ENCODE data around the gene NCOA7. TPM values are rescaled to one million over a fixed set of nuclear protein-coding genes. Genes with fewer than 3 reads are reported as not detected.
"Not testable (repeated sequence)": the region's sequence is repeated elsewhere in the genome, so short reads cannot be mapped to it uniquely, and the experiment has no call there.

Gene NCOA7
- total RNA-seq, 2 experiments from 2014 or later, result 58.1 to 58.5 TPM

DNA sequence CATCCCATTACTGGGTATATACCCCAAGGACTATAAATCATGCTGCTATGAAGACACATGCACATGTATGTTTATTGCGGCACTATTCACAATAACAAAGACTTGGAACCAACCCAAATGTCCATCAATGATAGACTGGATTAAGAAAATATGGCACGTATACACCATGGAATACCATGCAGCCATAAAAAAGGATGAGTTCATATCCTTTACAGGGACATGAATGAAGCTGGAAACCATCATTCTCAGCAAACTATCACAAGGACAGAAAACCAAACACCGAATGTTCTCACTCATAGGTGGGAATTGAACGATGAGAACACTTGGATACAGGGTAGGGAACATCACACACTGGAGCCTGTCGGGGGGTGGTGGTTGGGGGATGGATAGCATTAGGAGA is 57.5 kb downstream of the NCOA7 start:
- CTCF ChIA-PET, POLR2A ChIA-PET: not testable (repeated sequence)

- POLR2A ChIA-PET, result no interaction called here
- CTCF ChIA-PET, result no interaction called here
Measured at GRCh38 chr6:125850361-125850760, 59.6 kb downstream of the NCOA7 start.

DNA sequence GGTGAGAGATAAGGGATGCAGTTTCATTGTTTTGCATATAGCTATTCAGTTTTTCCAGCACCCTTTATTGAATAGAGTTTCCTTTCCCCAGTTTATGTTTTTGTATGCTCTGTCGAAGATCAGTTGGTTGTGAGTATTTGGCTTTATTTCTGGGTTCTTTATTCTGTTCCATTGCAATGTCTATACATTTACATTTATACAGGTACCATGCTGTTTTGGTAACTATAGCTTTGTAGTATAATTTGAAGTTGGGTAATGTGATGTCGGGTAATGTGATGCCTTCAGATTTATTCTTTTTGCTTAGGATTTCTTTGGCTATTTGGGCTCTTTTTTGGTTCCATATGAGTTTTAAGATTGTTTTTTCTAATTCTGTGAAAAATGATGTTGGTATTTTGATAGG is 61.8 kb downstream of the NCOA7 start:
- ChIA-PET POLR2A (no interaction called here), CTCF (no interaction called here)

GRCh38 chr6:125853168-125853567 is 62.4 kb downstream of the NCOA7 start:
- POLR2A ChIA-PET, result no interaction called here
- CTCF ChIA-PET, result no interaction called here

DNA sequence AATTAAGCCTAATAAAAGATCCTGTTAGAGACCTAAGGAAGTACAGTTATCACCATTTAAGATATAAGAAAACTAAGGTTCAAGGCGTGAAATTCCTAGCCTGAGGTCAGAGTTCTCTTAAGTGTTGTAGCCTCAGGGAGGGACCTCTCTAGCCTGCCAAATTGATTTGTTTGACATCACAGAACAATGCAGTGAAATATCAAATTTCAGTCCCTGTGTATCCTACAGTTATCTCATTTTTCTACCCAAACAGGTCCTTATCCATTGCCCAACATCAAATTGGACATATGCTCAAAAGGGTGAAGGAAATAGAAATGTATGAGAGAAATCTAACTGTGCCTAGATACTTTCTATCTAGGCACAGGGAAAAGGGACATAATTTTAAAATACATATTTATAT is 63.0 kb downstream of the NCOA7 start:
- ChIA-PET CTCF (no interaction called here), POLR2A (no interaction called here)

- ChIA-PET CTCF (no interaction called here), POLR2A (no interaction called here)
Measured at GRCh38 chr6:125854355-125854754, 63.6 kb downstream of the NCOA7 start.

GRCh38 chr6:125855783-125856182 is 65.0 kb downstream of the NCOA7 start:
- ChIA-PET CTCF (interaction anchor here (1.5 kb wide), 1 partner anchor 100 kb away, joined by 3 read pairs; no protein-coding TSS in a partner anchor), POLR2A (no interaction called here)

GRCh38 chr6:125857846-125858245 is 67.1 kb downstream of the NCOA7 start:
- ChIA-PET POLR2A (no interaction called here), CTCF (no interaction called here)

DNA sequence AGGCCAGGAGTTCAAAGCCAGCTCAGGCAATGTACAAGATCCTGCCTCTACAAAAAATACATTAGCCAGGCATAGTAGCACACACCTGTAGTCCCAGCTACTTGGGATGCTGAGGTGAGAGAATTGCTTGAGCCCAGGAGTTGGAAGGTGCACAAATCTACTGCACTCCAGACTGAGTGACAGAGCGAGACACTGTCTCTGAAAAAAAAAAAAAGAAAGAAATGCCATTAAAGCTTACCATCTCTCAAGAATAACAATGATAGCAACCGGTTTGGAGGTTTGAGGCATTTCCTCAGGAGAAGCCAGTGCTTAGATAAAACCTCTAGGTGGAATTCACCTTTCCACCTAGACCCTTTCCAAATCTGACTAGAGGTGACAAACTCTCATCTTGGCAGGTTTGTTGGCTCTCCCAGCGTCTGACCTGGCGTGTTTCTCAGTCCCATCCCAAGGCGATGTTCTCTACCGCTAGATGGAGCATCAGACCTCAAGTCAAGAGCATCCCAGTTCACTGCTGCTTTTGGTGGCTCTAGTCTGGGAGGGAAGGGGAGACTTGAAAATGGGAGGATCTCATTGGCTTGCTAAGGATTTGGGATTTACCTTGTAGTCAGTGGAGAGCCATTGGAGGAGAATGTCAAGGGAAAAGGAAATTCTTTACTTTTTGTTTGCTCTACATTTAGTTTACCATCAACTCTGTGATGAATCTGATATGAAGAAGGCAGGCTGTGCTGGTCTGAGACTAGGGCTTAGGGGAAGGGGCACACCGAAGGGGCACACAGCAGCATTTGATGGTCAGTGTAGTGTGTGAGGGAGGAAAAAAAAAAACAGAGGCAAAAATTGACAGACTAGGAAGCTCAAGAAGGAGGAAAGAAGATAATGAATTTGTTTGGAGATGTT is 67.9 kb downstream of the NCOA7 start:
- POLR2A ChIA-PET, result interaction anchor here (0.6 kb wide), 1 partner anchor 13 kb away, joined by 3 read pairs; no protein-coding TSS in a partner anchor
- CTCF ChIA-PET, result no interaction called here

DNA sequence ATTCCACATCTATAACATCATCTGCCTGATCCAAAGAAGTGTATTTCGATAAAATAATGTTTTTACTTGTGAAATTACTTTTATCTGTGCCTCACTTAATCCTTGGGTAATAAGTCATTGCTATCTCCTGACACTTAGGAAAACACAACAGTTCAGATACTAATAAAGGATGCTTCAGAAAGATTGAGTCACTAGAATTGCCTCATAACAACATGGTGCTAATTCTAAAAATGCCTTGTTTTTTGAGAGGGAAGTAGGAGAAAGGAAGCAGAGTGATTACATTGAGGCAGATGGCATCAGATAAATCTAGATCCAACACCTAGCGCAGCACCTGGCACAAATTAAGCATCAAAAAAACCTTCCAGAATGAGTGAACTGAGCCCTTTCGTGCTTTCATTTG is 69.0 kb downstream of the NCOA7 start:
- CTCF ChIA-PET, result no interaction called here

GRCh38 chr6:125863023-125863422 is 72.3 kb downstream of the NCOA7 start:
- POLR2A ChIA-PET, result no interaction called here
- CTCF ChIA-PET, result no interaction called here

More for the DNA sequence above, 69.0 kb downstream of the NCOA7 start:
- POLR2A ChIA-PET, result interaction anchor here (0.6 kb wide), 1 partner anchor 14 kb away, joined by 3 read pairs; no protein-coding TSS in a partner anchor

GRCh38 chr6:125865015-125865414 is 74.3 kb downstream of the NCOA7 start:
- ChIA-PET CTCF (interaction anchor here (1.2 kb wide), 1 partner anchor 91 kb away, joined by 3 read pairs; no protein-coding TSS in a partner anchor), POLR2A (no interaction called here)

DNA sequence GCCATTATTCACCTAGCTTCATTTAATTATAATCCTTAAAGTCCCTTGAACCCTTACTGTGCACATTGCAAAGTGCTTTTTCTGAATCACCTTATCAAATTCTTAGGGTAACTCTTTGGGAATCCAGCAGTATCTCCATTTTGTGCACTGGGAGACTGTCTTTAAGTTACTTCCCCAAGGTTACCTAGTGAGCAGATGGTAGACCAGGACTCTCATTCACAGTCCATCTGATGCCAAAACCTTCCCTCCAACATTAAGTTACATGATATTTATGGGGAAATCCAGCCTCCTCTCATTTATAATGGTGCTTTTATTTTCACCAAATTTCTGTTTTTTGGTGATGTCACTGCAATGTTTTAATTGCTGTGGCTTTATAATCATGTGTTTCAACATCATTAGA is 75.7 kb downstream of the NCOA7 start:
- CTCF ChIA-PET, result no interaction called here
- POLR2A ChIA-PET, result no interaction called here

DNA sequence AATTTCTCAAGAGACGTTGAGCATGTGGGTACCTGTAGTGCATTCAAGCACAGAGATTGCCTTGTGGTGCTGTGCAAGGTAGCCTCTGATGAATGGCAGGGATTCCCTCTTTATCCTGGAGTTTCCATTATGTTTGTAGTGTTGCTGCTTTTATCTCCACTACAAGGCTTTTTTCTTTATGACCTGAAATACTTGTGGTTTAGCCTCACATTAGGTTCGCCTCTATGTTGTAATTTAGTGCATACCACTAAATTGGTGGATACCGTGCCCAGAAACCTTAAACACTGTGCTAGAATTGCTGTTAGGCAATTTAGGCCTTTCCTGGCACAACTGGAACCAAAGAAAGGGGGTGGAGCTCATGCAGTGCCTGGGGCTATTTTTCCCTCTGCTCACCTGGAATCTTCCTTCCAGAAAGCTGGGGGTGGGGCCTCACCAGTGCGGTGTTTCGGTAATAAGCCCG is 76.8 kb downstream of the NCOA7 start:
- CTCF ChIA-PET, result no interaction called here

DNA sequence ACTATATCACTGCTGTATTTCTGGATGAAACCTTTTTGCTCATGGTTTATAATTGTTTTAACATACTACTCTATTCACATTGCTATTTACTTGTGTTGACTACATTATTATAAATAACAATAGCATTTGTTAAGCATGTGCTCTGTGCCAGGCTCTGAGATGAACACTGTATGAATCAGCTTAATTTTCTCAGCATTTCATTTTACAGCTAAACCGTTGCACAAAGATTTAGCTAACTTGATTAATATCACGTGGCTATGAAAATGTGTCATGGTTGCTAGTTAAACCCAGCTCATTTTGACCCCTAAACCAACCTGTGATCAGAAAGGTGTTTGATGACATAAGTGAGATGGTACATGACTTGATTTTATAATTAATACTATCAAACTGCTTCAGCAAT is 77.5 kb downstream of the NCOA7 start:
- CTCF ChIA-PET, result no interaction called here
- POLR2A ChIA-PET, result no interaction called here

More for the DNA sequence above, 76.8 kb downstream of the NCOA7 start:
- POLR2A ChIA-PET, result no interaction called here

- ChIA-PET CTCF (no interaction called here), POLR2A (no interaction called here)
Measured at GRCh38 chr6:125868678-125869395, 78.1 kb downstream of the NCOA7 start.

GRCh38 chr6:125869427-125869826 is 78.7 kb downstream of the NCOA7 start:
- ChIA-PET POLR2A (no interaction called here), CTCF (no interaction called here)

- CTCF ChIA-PET, result no interaction called here
- POLR2A ChIA-PET, result no interaction called here
Measured at GRCh38 chr6:125871365-125871764, 80.6 kb downstream of the NCOA7 start.

GRCh38 chr6:125872259-125872921 is 81.6 kb downstream of the NCOA7 start:
- POLR2A ChIA-PET, result interaction anchor here (0.6 kb wide), 1 partner anchor 75 kb away, joined by 3 read pairs; no protein-coding TSS in a partner anchor

DNA sequence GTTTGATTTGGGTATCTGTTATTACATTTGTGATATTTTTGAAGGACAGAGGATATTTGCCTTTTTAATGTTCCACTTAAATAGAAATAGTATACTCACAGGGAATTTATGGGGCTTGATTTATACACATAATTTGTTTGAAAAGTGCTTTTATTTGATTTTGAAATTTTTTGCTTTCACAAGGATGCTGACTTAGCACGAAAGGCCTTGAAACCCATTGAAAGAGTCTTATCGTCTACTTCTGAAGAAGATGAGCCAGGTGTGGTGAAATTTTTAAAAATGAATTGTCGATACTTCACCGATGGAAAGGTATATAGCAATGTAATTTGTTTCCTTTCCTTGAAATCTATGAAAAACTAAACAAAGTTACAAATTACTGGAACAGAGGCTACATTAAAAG is 91.5 kb downstream of the NCOA7 start:
- ChIA-PET POLR2A (no interaction called here), CTCF (no interaction called here)

More at GRCh38 chr6:125872259-125872921, 81.6 kb downstream of the NCOA7 start:
- CTCF ChIA-PET, result no interaction called here

Measured in activated CD8-positive, alpha-beta memory T cell treated with anti-CD3 and anti-CD28 coated beads for 36 hours (primary cell).